HepG2 (cell line): ENCODE results near the gene ARHGEF38. TPM values are rescaled to one million over a fixed set of nuclear protein-coding genes. Genes with fewer than 3 reads are reported as not detected.
A peak's percentile ranks its signal among the peaks of the same experiment; 100 is the strongest.

Experiments
- BCL3 ChIP-seq: sonication (generic); formaldehyde crosslinking; IDR thresholded peaks from 2 replicates; pipeline ENCODE4 v1.5.1; 2020; ENCODE audit warnings: mild to moderate bottlenecking, missing genetic modification reagents, moderate library complexity
- ELF1 ChIP-seq: sonication (generic); formaldehyde crosslinking; IDR thresholded peaks from 2 replicates; pipeline ENCODE4 v1.4.0; 2020; ENCODE audit warnings: missing genetic modification reagents
- GRHL1 ChIP-seq: sonication (generic); formaldehyde crosslinking; conservative IDR thresholded peaks from 2 replicates; pipeline ENCODE4 v1.8.0; 2022; ENCODE audit warnings: missing genetic modification reagents
- GTF3A ChIP-seq: sonication (generic); formaldehyde crosslinking; conservative IDR thresholded peaks from 2 replicates; pipeline ENCODE4 v1.4.0; 2020; ENCODE audit warnings: mild to moderate bottlenecking, missing genetic modification reagents
- TRAFD1 ChIP-seq: sonication (generic); formaldehyde crosslinking; IDR thresholded peaks from 2 replicates; pipeline ENCODE4 v1.5.1; 2020; ENCODE audit warnings: missing genetic modification reagents, mild to moderate bottlenecking, borderline replicate concordance
- ZBTB34 ChIP-seq: sonication (generic); formaldehyde crosslinking; IDR thresholded peaks from 2 replicates; pipeline ENCODE4 v1.8.0; 2022; ENCODE audit warnings: mild to moderate bottlenecking, missing genetic modification reagents
- ZNF138 ChIP-seq: sonication (generic); formaldehyde crosslinking; IDR thresholded peaks from 2 replicates; pipeline ENCODE4 v1.5.0; 2020; ENCODE audit warnings: mild to moderate bottlenecking, low read depth, missing genetic modification reagents
- ZNF615 ChIP-seq: sonication (generic); formaldehyde crosslinking; IDR thresholded peaks from 2 replicates; pipeline ENCODE4 v1.5.0; 2020; ENCODE audit warnings: mild to moderate bottlenecking, missing genetic modification reagents, borderline replicate concordance
- ZNF672 ChIP-seq: sonication (generic); formaldehyde crosslinking; IDR thresholded peaks from 2 replicates; pipeline ENCODE4 v1.8.1; 2022; ENCODE audit warnings: missing genetic modification reagents
- ZNF687 ChIP-seq: sonication (generic); formaldehyde crosslinking; IDR thresholded peaks from 2 replicates; pipeline ENCODE4 v1.5.1; 2020; ENCODE audit warnings: mild to moderate bottlenecking, missing genetic modification reagents, moderate library complexity
- ZSCAN30 ChIP-seq: sonication (generic); formaldehyde crosslinking; IDR thresholded peaks from 2 replicates; pipeline ENCODE4 v1.5.0; 2020; ENCODE audit warnings: mild to moderate bottlenecking, missing genetic modification reagents
- polyA plus RNA-seq, 8 experiments: library from polyadenylated mRNA; depleted of rRNA in 3 of 8; stranded (reverse) in 7 of 8; unstranded in 1 of 8; fragments of >200 nt; fragmentation: Illumina TruSeq in 4 of 8; extraction: Trizol in 4 of 8; gene quantifications; 2 replicates each; pipeline versions ENCODE4 v1.2.1 to v1.2.3, GENCODE V29; 2011 to 2016; ENCODE audit warnings: low read depth in 4 of 8, missing spikeins in 1 of 8, mixed read lengths in 1 of 8; ENCODE audit not compliant: insufficient read depth in 1 of 8
- total RNA-seq, 5 experiments: library from RNA; depleted of rRNA; stranded (reverse); fragments of >200 nt; fragmentation: Illumina TruSeq; extraction: Trizol; gene quantifications; 2 replicates each; pipeline ENCODE4 v1.2.3, GENCODE V29; 2016; ENCODE audit warnings: low read depth in 1 of 5

The ARHGEF38 gene
- total and polyA plus RNA-seq, 2 of the 13 experiments (the other 11 are each of a cell fraction or from before 2014, with no cell fraction given) = not detected

- TF ChIP-seq ZNF687 (peak; percentile 96), ZNF672 (peak; percentile 96), ZBTB34 (peak; percentile 88), GRHL1 (CRISPR knock-in tag) (peak; percentile 31; the same call in 1 of the 2 replicates), ZNF138 (CRISPR knock-in tag) (0 out of 2 replicates have a peak, but pooled peaks have one; percentile 20), ELF1 (CRISPR knock-in tag) (peak; percentile 93), ZNF615 (CRISPR knock-in tag) (peak; percentile 89; the same call in 1 of the 2 replicates), BCL3 (CRISPR knock-in tag) (peak; percentile 93), ZSCAN30 (CRISPR knock-in tag) (peak; percentile 70; the same call in 1 of the 2 replicates), GTF3A (peak; percentile 86), TRAFD1 (CRISPR knock-in tag) (no peak)
These were observed 156.0 kb downstream of the ARHGEF38 start, which contains the start of the genes GSTCD and INTS12 (continued) for GRCh38 chr4:105708181-105709080.
